HCT116 (cell line): ENCODE data around the gene UBQLN1.

Experiments
- MAX ChIP-seq: IDR thresholded peaks from 2 replicates; pipeline ENCODE4 v1.6.1; 2012
- REST ChIP-seq: IDR thresholded peaks from 2 replicates; pipeline ENCODE4 v1.6.1; 2012; ENCODE audit warnings: low read depth
- SIN3A ChIP-seq: IDR thresholded peaks from 2 replicates; pipeline ENCODE4 v1.6.1; 2012; ENCODE audit warnings: low read depth
- TCF7L2 ChIP-seq: IDR thresholded peaks from 2 replicates; pipeline ENCODE4 v1.7.0; 2011; ENCODE audit warnings: borderline replicate concordance, inconsistent platforms; ENCODE audit not compliant: insufficient read depth, insufficient read length; ENCODE audit errors: extremely low read depth
- ZFX ChIP-seq: fragments of 450-650 bp; IDR thresholded peaks from 2 replicates; pipeline ENCODE4 v1.6.1; 2017

GRCh38 chr9:83715794-83716193 is 8.0 kb upstream of the UBQLN1 start:
- TF ChIP-seq ZFX (no peak), TCF7L2 (no peak), REST (no peak), SIN3A (no peak), MAX (no peak)
